ENCODE measurements around the gene GIMAP8.
"Not testable (repeated sequence)": the region's sequence is repeated elsewhere in the genome, so short reads cannot be mapped to it uniquely, and the experiment has no call there.

GIMAP8 gene

DNA sequence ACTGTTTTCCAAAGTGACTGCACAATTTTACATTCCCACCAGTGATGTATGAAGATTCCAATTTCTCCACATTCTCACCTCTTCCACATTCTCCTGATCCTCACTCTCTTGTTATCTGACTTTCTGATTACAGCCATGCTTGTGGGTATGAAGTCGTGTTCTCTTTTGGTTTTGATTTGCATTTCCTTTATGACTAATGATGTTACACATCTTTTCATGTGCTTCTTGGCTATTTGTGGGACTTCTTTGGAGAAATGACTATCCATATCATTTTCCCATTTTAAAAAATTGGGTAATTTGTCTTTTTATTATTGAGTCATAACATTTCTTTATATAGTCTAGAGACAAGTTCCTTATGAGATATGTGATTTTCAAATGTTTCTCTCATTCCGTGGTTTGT lies 10.5 kb upstream of the GIMAP8 start:
- peak; percentile 69 to 94 (median 93) for DNase-seq

DNA sequence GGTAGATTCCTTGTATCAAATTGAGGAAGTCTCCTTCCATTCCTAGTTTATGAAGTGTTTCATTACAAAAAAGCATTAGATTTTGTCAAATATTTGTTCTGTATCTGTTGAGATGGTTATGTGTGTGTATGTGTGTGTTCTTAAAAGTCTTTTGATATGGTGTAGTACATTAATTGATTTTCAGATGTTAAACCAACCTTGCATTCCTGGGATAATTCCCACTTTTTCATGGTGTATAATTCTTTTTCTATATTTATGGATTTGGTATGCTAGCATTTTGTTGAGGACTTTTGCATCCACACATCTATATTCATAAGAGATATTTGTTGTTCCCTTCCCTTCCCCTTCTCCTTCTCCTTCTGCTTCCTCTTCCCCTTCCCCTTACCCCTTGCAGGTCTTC lies 8.9 kb upstream of the GIMAP8 start:
- no peak for DNase-seq

DNA sequence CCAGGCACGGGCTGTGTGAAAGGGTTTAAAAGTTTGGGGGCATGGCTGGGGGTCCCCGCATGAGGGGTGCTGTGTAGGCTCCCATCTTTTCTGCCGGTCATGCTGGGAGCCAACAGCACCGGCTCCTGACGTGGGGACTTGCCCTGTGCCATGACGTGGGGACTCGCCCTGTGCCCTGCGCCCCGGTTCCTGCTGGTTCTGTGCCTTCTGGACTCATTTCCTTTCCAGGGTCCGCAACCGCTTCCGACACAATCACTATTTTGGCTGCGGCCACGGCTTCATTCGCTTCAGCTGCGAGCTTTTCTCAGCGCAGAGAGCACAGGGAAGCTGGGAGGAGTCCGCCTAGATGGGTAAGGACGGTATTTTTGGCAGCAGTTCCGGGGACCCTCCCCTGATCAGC lies 7.6 kb upstream of the GIMAP8 start:
- no peak for DNase-seq

DNA sequence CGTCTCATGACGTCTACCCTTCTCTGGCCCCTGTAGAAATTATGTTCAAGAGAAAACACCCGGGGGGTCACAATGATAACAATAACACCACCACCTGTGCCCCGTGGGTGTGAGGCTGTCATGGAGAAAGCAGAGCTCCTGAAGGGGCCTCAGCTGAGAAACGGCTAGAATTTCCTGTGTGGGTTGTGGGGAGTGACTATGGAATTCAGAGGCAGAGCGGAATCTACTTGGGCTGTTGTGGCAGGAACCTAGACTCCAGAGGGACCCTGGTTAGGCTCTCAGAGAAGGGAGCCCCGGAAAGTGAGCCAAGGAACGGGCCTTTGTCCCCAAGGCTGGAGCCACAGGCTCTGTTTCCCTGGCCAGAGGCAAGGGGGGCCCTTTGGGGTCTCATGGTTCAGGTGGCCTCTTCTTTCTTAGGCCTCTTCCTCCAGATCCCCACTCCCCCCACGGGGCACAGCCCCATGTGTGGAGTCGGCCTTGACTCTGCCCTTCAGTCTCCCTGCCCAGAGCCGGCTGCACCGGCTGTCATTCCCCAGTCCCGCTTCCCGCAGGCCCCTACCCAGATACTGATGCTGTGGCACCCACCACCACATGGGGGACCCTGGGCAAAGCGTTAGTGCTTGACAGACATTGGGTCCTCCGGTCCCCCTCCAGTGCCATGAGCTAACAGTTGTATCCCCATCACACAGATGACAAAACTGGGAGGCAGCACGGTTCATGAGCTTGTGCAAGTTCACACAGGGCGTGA lies 6.5 kb upstream of the GIMAP8 start:
- no peak for DNase-seq

DNA sequence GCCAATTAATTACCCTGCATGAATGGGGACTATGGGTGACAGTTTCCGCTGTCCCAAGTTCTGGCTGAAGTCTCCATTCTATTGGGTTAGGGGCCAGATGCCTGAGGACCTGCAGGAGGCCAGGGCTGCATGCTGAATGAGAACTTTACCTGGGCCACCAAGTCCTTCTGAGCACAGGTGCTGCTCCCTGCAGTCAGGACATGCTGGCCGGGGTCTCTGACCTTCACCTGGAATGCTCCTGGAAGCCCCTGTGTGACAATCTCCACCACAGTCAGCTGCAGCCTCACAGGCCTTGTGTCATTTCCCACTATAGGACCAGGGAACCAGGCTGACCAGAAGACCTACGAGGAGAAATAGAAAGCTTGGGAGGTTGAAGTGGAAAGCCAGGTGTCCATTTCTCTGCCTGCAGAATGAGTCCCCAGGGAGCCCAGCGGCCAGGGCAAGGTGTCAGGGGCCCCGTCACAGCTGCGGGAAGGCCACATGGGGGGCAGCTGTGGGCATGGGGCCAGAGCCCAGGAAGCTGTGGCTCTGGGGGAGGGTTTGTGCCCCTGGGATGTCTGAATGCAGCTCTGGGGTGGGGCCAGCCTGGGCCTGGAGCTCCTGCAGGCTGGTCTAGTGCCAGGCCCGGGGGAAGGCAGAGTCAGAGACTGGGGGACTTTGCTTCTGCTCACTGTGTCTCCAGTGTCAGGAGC lies 5.6 kb upstream of the GIMAP8 start:
- no peak for DNase-seq

DNA sequence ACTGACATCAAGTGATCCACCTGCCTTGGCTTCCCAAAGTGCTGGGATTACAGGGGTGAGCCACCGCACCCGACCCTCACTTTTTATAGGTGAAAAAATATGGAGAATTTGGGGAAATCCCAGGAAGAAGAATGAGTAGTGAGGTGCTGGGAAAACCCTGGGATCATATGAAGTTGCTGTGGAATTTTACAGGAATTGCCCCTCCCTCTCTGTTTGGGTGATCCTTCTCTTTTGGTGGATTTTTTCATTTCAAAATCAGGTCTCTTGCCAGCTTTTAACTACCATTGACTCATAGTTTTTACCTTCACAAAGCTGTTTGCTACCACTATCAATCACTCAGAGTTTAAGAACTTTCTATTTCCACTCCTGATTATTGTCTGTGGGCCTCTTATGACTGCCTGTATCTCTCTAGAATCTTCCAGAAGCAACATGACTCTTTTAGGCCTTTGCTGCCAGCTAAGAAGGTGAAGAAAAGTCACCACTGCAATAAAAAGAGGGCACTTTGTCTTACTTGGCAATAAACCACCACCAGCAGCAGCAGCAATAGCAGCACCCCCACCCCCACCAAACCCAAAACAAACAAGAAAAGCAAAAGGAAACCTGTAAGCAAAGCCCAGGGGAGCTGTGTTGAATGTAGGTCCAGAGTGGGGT lies 4.0 kb upstream of the GIMAP8 start:
- peak in 1 of 3 donors; percentile 17 for DNase-seq

DNA sequence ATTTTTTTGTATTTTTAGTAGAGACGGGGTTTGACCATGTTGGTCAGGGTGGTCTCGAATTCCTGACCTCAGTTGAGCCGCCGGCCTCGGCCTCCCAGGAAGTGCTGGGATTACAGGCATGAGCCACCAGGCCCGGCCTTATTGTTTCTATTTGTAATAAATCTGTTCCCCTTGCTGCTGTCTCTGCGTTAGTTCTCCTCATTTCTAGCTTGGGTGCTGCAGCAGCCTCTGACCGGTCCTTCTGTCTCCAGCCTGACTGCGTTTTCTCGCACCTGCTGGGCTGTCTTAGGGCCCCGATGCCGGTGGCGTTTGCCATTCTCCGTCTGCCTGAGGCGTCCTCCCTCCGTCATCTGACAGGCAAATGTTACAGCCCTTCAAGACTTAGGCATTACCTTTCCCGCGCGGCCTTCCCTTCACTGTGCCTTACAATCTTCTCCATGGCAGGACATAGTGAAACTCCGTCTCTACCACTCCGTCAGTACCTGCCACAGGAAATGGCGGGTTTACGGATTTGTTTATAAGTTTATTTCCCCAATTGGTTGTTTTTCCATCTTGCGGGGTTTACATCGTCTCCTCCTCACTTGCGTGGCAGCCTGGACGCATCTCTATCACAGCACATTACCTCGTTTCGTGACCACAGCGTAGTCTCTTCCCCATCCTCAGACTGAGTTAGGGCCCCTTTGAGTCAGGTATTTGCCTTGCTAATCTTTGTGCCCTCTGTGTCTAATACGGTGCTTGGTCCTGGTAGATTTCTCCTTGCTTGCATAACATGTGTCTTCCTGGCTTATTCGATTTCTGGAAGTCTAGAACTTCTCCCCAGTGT lies 2.3 kb upstream of the GIMAP8 start:
- DNase-seq: no peak

DNA sequence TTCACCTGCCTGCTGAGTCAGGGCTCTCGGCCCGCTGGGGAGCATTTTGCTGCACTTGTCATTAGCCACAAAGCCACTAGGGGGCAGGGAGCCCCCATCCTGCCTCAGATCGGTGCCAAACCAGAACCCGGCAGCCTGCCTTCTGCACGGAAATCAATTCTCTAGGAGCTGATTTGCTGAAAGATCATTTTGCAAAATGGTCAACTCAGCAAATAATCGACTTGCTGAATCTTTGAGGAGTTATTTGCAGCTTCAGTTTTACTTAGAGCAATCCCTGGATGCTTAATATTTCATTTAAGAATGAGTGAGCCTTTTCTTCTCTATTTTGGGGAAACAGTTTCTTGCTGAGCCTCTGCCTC lies 1.7 kb upstream of the GIMAP8 start:
- peak; percentile 84 to 89 (median 88) for DNase-seq

DNA sequence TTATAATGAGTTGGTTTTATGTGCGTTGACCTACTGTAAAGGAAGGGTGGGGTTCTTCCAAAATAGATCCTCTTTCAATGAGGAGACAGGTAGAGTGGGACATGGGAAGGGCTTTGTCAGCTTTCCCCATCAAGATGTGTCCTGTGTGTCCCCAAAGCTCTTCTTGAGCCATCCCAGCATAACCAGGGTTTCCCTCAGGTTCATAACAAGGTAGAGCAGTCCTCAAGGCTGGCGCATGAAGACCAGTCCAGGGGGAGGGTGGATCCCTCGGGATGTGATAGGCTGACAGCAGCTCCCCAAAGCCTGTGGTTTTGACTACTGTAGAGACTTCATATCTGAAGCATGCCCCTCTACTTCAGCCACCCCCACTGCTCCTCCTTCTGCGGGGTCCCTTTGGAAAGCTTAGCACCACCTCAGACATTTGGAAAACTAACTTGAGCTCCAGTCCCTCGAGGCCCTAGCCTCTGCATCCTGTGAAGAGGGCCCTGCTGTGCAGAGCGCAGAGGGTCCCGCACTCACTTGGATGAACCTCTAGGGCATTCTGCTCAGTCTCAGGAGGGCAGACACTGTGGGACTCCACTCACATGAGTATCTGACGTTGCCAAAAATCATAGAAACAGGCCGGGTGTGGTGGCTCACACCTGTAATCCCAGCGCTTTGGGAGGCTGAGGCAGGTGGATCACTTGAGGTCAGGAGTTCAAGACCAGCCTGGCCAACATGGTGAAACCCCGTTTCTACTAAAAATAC lies 1.1 kb upstream of the GIMAP8 start:
- no peak for DNase-seq

DNA sequence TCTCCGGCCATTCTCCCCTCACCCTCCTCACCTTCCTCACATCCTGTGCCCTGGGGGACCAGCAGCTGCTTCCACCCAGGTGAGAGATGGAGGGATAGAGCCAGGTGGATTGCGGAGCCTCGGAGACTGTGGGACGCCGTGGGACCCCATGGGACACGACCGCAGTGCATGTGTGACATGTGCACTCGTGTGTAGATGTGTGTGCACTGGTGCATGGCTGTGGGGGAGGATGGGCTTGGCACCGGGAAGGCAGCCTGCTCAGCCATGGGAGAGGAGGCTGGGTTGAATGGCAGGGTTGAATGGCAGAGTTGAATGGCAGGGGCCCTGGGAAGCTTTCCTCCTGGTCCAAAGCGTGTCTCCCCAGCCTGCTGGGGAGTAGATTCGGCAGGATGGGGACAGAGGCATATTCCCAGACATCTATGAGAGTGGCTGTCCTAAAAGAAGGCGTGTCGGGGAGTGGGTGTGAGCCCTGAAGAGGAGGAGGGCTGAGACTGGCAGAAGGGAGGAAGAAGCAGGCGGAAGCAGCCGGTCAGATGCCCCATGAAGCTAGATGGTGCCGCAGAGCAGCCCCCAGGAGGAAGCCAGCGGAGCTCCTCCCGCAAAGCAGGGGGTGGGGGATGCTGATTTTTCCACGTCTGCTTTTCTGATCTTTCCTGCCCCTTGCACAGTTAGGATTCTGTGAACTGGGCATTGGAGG lies 815 bp downstream of the GIMAP8 start:
- DNase-seq: peak; percentile 64 to 74 (median 67)

DNA sequence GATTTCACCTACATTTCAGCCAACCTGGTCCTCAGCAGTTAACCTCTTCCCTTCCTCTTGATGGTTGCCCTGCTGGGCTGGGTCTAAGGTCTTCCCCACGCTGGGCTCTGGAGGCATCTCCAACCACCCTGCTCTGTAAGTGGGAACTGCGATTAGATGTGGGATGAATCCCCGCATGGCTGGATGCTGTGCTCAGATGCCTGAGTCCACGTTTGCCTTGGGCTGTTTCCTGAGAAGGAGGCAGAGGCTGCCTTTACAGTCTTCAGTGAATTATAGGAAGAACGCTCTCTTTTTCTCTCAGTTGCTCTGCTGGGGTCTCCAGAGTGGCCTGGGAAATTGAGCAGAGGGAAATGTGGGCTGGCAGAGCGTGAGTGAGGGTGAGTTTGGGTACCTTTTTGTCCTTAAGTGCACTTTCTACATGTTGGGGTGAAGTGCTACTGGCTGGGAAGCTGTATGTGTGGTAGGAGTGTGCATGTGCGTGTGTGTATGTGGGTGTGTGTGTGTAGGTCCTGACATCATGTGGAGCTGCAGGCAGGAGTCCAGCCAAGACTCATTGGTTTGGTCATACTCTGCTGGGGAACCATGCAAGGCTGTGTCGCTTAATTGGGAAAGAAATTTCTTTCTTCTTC lies 1.5 kb downstream of the GIMAP8 start:
- DNase-seq: peak; percentile 80 to 86 (median 84)

DNA sequence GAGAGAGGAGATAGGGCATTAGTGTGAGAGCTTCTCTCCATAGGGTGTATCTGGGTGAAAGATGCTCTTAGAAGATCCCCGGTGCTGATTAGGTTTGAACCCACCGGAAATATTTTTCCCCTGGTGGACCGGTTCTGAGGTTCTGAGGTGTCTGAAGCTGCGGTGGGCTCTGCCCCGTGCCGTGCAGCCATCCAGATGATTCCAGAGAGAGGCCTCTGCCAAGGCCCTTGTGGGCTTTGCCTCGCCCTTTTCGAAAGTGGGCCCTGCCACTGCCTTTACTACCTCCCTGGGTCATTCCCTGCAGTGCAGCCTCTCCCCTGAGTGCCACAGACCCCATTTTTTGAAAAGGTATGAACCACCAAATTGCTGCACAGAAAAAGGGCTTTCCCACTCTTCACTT lies 2.8 kb downstream of the GIMAP8 start:
- DNase-seq: no peak

DNA sequence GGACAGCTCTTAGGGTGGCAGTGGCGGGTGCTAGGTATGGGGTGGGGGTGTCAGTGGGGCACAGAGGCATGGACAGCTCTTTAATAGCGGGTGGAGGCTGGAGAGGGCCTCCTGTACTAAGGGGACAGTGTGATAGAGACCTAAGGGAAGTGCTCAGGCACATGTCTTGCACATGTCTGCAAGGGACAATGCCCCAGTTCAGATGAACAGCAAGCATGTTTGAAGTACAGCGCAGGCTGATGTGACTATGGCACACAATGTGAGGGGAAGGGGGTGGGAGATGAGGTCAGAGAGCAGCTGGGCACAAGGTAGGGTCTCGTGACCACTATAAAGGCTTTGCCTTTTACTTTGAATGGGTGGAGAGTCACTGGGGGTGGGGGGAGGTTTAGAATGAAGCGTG lies 3.5 kb downstream of the GIMAP8 start:
- no peak for DNase-seq

DNA sequence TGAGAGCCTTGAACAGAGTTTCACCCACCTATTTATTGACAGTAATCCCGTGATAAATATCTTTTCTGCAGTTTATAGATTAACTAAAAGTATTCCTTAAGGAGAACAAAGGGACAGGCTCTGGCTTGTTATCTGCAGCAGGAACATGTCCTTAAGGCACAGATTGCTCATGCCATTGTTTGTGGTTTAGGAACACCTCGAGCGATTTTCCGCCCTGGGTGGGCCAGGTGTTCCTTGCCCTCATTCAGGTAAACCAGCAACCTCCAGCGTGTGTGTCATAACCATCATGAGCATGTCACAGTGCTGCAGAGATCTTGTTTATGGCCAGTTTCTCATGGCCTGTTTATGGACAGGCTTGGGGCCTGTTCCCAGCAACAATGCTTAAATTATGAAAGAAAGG lies 6.6 kb downstream of the GIMAP8 start:
- DNase-seq: not testable (repeated sequence)

DNA sequence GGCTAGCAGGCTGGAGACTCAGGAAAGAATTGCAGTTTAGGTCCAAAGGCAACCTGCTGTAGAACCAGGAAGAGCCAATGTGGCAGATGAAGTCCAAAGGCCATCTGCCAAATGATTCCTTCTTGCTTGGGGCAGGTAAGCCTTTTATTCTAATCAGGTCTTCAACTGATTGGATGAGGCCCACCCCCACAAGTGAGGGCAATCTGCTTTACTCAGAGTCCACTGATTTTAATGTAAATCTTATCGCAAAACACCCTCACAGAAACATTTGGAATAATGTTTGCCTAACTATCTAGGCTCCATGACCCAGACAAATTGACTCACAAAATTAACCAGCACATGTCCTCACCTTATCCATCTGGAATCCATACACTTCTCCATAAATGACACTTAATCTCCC lies 7.8 kb downstream of the GIMAP8 start:
- DNase-seq: no peak

DNA sequence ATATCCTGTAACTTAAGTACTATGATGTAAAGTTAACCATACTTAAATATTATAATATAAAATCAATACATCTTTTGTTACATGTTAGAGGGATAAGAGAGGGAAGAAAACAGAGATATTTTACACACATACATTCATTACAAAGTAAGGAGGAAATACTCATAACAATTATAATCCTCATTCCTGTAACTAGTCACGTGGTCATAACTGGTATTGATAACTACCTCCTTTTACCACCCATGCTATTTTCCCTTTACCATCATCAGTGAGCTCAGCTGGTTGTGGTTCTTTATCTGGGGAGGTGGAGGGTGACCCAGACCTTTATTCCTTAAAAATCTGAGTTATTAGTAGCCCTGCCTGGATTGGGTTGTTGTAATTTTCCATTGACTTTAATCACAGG lies 8.3 kb downstream of the GIMAP8 start:
- no peak for DNase-seq

DNA sequence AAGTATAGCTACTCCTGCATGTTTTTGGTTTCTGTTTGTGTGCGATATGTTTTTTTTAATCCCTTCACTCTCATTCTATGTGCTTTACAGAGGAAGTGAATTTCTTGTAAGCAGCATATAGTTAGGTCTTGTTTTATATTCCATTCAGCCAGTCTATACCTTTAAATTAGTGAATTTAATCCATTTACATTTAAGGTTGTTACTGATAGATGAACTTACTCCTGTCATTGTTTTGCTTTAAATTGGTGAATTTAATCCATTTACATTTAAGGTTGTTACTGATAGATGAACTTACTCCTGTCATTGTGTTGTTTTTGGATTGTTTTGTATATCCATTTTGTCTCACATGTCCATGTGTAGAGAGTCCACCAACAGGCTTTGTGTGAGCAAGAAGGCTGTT lies 11.1 kb downstream of the GIMAP8 start:
- DNase-seq: no peak

DNA sequence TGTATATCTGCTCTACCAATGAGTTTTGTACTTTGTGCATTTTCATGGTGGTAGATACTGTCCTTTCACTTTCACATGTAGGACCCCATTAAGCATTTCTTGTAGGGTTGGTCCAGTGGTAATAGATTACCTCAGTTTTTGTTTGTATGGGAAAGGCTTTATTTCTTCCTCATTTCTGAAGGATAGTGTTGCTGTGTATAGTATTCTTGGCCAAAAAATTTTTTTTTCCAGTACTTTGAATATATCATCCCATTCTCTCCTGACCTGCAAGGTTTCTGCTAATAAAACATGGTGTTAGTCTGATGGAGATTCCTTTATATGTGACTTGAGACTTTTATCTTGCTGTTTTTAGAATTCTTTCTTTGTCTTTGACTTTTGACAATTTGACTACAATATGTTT lies 12.0 kb downstream of the GIMAP8 start:
- no peak for DNase-seq

DNA sequence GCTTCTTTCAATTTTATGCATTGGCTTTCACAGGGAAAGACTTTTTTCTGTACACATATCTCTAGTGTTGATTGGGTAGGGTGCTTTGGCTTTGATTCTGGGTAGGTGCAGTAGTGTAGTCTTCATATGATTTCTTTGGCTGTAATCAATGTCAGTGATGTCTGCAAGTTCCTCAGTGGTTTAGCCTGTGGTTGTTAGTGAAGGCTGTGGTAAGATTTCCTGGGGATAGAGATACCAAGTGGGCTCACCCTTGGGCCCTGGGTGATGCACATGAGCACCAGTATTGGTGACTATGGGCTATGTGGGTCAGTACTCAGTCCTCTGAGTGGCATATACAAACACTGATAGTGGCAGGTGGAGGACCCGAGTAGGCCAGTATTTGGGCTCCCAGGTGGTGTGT lies 13.0 kb downstream of the GIMAP8 start:
- DNase-seq: no peak

DNA sequence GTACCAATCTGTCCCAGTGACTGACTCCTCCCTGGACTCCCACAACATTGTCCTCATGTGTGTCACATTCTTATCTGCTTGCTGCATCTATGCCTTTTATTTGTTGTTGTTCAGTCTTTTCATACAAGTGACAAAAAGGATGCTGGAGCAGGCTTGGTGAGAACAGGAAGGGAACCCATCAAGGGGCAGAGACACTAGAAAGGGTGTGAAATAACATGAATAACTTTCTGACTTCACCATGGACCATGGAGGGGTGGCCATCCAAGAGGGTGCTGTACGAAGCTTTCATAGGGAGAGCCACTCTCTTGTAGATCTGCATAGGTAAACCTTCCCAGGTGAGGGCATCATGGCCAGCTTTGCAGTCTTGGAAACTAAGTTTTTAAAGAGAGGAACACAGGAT lies 14.5 kb downstream of the GIMAP8 start:
- no peak for DNase-seq

DNA sequence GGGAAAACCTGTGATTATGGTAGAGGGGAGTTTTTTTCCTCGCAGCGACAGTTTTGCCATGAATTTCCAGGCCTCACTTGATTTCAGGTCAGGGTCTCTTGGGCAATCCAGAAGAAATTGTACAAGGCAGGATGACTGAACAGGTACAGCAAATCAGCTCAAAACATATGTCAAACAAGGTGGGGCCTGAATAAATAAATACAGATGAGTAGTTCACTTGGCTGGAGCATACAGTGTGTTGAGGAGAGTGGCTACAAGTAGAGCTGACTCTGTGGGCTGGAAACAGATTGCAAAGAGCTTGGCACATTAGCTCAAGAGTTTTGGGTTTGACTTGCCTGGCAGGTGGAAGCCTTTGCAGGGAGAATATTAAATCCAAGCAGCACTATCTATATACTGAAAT lies 15.0 kb downstream of the GIMAP8 start:
- DNase-seq: no peak

DNA sequence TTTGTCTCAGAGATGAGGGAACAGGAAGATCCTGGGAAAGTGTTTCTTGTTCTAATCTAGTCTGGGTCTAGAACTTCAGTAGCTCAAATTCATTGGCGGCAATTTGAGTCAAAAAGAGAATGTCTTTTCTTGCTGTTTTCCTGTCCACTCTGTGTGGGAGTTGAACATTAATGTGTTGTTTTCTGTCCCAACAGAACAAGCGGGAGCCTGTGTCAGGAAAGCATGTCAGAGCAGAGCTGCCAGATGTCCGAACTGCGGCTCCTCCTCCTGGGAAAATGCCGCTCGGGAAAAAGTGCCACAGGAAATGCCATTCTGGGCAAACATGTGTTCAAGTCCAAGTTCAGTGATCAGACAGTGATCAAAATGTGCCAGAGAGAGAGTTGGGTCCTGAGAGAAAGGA lies 16.0 kb downstream of the GIMAP8 start:
- no peak for DNase-seq
